HL-60 (cell line): Measurements from ENCODE around the gene SFRP4.
"Not testable (repeated sequence)": the region's sequence is repeated elsewhere in the genome, so short reads cannot be mapped to it uniquely, and the experiment has no call there.

Experiments
- DNase-seq, 2 experiments: peaks; one replicate each; pipeline ENCODE4 v3.0.0-alpha.2; 2010 to 2020; ENCODE audit warnings: low read depth in 1 of 2, low spot score in 1 of 2
- H3K27ac ChIP-seq: fragments of 250-450 bp; sonication (Bioruptor Pico); replicated peaks from 2 replicates; pipeline ENCODE4 v1.5.1; 2020; ENCODE audit warnings: mild to moderate bottlenecking, moderate library complexity
- H3K27me3 ChIP-seq: fragments of 250-450 bp; sonication (Bioruptor Pico); 2 replicates; pipeline ENCODE4 v1.5.1; 2021; ENCODE audit warnings: mild to moderate bottlenecking, moderate library complexity; ENCODE audit not compliant: insufficient read depth, poor library complexity, severe bottlenecking
- H3K4me3 ChIP-seq: replicated peaks from 2 replicates; pipeline ENCODE4 v1.5.1; 2011; ENCODE audit warnings: mild to moderate bottlenecking, control low read depth, low read length; ENCODE audit not compliant: insufficient read depth
- CTCF ChIP-seq: IDR thresholded peaks from one replicate; pipeline ENCODE4 v1.5.1; 2011; ENCODE audit warnings: low read length, control low read depth, inconsistent platforms; ENCODE audit not compliant: insufficient read depth
- GABPA ChIP-seq: IDR thresholded peaks from 2 replicates; pipeline ENCODE4 v1.6.1; 2012; ENCODE audit warnings: low read depth
- POLR2AphosphoS5 ChIP-seq: IDR thresholded peaks from 2 replicates; pipeline ENCODE4 v1.6.1; 2012; ENCODE audit warnings: low read depth
- REST ChIP-seq: IDR thresholded peaks from 2 replicates; pipeline ENCODE4 v1.6.1; 2012; ENCODE audit warnings: low read depth; ENCODE audit not compliant: insufficient replicate concordance
- SPI1 ChIP-seq: IDR thresholded peaks from 2 replicates; pipeline ENCODE4 v1.6.1; 2012; ENCODE audit warnings: low read depth, mild to moderate bottlenecking, borderline replicate concordance

SFRP4 gene

GRCh38 chr7:37960483-37960882 is 43.9 kb upstream of the SFRP4 start:
- Histone ChIP-seq H3K27me3 (no peaks in the 10 kb centered on the region), H3K27ac (no peak overlapping the region), H3K4me3 (no peak overlapping the region)
- TF ChIP-seq CTCF: no peak
- TF ChIP-seq GABPA: no peak
- TF ChIP-seq REST: no peak
- no peak for TF ChIP-seq SPI1
- no peak for TF ChIP-seq POLR2AphosphoS5
- no peak for DNase-seq

GRCh38 chr7:37957221-37957970 is 40.8 kb upstream of the SFRP4 start:
- Histone ChIP-seq H3K4me3 (no peak overlapping the region), H3K27ac (no peak overlapping the region), H3K27me3 (no peaks in the 10 kb centered on the region)
- no peak for DNase-seq
- TF ChIP-seq CTCF: no peak
- TF ChIP-seq GABPA: no peak
- TF ChIP-seq SPI1: no peak
- TF ChIP-seq POLR2AphosphoS5: no peak
- no peak for TF ChIP-seq REST

- no peak for DNase-seq
- Histone ChIP-seq H3K27me3 (no peaks in the 10 kb centered on the region), H3K27ac (no peak overlapping the region), H3K4me3 (no peak overlapping the region)
- TF ChIP-seq SPI1: no peak
- TF ChIP-seq CTCF: no peak
- no peak for TF ChIP-seq POLR2AphosphoS5
- TF ChIP-seq REST: no peak
- TF ChIP-seq GABPA: no peak
Observed at GRCh38 chr7:37956791-37957190, 40.2 kb upstream of the SFRP4 start.

- not testable (repeated sequence) for DNase-seq, H3K27me3 ChIP-seq, H3K27ac ChIP-seq, H3K4me3 ChIP-seq
Observed at GRCh38 chr7:37954217-37954616, 37.6 kb upstream of the SFRP4 start.
